NCI-H345 (cell line): Measurements from ENCODE around the gene BICRAL.
"Not testable (repeated sequence)": the region's sequence is repeated elsewhere in the genome, so short reads cannot be mapped to it uniquely, and the experiment has no call there.

Experiments
- DNase-seq: peaks from one replicate; lab custom pipeline; 2025; lab: John Stamatoyannopoulos, UW

BICRAL gene

DNA sequence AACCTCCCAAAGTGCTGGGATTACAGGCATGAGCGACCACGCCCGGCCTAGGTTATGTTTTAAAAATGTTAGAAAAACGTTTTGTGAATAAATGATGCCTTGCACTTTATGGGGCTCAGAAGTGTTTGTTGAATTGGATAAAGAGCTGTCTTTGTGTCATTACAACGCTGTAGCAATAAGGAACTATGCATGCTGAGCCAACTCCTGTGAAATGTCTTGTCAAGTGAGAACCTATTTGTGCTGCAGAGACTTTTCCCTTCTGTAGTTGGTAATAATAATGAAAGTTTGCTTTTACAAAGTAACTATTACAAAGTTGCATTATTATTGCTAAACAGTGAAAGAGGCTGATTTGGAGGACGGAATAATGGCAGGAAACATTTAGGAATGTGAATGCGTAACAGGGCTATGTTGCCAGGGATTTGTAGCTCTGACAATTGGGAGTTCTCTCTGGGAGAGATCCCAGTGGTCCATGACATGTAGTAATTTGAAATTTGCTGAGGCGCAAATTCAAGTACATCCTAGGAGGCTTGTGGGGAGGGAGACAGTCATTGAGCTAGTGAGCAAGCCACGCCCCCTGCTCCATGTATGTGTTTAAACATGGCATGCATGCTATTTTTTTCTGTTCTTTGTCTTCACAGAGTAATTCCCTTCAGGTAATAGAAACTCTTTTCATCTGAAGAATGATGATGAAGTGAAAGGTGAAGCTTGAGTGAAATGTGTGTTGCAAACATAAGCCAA lies 16.8 kb upstream of the BICRAL start:
- DNase-seq = no peak

DNA sequence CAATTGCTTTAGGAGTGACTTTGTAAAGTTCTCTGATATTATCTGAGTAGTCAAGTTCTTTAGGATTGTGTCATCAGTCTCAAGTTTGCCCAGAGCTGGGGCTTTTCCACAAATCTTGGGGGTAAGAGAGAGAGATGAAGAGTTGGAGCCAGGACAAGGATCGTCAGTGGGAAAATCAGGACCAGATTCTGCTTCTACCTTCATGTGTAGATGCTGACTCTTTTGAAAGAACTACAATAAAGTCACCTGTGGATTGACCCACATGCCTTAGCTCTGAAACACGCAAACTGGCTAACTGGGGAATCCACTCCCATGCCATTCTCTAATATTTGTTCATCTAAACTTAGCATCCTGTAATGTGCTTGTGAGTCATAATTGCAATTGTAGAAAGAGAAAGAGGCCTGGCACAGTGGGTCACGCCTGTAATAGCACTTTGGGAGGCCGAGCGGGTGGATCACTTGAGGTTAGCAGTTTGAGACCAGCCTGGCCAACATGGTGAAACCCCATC lies 15.6 kb upstream of the BICRAL start:
- DNase-seq = no peak

DNA sequence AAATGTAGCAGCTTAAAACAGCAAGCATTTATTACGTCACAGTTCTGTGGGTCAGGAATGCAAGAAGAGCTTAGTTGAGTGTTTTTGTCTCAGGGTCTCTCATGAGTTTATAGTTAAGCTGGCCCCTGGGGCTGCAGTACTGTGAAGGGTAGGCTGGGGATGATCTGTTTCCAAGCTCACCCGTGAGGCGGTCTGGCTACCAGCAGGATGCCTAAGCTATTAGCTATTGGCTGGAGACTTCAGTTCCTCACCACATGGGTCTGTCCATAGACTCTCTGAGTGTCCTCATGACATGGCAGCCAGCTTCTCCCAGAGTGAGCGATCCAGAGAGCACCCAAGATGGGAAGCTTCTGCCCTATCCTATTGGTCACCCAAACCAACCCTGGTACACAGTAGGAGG lies 12.8 kb upstream of the BICRAL start:
- DNase-seq = no peak

DNA sequence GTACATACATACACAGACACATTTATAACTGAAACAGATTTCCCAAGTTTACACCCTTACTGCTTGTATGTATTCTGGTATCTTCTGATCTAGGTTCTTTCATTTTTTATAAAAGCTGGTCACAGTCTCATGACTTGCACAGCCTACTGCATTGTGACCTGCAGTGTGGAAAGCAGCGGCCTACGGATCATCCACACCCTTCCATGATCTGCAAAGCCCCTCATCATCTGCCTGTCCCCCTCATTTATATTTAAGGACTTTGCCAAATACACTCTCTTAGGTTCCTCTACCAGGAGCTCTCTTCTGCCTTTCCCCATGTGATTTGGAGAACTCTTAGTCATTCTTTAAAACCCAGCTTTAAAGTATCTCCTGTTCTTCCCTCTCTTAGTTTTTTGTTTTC lies 12.0 kb upstream of the BICRAL start:
- no peak for DNase-seq

DNA sequence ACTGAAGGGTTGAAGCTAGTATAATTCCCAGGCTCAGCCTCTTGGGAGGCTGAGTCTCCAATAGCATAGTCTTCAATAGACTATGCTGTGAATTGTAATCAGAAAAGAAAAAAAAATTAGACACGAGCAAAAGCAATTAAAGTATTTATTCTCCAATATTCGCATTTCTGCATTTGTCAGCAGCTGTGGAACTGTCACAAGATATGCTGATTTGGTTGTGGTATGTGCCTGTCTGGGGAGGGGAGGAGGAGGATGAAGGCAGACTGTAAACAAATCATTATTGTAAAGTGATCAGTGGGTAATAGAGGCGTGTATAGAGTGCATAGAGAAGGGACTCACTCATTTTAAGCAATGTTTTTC lies 10.1 kb upstream of the BICRAL start:
- no peak for DNase-seq

DNA sequence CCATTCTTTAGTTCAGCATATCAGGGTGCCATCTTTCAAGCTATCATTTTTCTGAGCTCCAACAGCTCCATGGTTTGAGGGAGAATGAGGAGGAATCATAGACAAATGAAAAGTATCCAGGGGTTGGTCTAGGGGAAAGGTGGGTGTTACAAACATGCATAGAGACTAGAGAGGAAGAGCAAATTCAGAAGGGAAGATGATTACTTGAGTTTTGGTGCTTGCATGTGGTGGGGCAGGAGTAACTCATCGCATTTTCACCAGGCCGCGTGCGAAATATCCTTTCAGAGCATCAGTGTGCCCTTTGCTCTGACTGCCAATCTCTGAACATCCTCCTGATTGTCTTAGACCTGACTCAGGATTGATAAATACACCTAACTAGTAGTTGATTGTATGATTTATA lies 7.7 kb upstream of the BICRAL start:
- DNase-seq = no peak

DNA sequence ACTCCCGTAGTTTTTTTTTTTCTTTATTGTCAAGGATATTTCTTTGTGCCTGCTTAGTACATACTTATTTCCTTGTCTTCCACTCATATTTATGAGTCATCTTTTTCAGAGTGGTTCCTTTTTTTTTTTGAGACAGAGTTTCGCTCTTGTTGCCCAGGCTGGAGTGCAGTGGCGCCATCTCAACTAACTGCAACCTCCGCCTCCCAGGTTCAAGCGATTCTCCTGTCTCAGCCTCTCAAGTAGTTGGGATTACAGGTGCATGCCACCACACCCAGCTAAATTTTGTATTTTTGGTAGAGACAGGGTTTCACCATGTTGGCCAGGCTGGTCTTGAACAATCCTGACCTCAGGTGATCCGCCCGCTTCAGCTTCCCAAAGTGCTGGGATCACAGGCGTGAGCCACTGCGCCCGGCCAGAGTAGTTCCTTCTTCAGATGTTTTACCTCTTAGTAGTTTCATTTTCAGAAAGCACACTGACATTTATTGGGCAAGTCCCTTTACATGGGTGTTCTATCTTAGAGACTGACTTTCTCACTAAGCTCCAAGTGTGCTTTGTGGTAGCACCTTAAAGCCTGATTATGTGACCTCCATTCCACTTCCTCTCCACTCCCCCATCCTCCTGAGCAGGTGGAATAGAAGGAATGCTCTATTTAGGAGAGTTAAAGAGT lies 6.9 kb upstream of the BICRAL start:
- DNase-seq = not testable (repeated sequence)

DNA sequence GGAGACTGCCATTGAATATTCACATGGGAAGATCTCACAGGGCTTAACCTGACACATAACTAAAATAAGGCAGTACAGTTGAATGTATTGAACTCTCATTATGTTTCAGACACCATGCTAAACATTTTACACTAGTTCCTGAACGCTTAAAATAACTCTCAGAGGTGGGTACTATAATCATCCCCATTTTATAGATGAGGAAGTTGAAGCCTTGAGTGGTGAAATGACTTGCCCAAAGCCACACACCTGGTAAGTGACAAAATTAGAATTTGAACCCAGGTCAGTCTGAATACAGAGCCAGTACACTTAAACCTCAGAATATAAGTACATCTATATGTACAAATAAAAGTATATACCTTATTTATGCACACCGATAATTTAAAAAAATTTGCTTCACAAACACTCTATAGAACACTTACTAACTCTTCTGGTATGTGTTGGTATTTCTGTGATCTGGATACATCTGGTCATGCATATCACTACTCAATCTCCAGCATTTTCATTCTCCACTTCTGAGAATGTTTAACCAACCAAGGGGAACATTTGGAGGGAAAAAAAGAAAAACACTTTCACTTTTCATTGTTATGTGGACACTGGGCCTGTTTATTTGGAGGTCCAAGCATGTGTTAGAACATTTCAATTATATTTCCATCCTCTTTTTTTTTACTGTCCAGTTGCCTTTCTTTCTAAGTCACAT lies 4.6 kb upstream of the BICRAL start:
- DNase-seq = no peak

DNA sequence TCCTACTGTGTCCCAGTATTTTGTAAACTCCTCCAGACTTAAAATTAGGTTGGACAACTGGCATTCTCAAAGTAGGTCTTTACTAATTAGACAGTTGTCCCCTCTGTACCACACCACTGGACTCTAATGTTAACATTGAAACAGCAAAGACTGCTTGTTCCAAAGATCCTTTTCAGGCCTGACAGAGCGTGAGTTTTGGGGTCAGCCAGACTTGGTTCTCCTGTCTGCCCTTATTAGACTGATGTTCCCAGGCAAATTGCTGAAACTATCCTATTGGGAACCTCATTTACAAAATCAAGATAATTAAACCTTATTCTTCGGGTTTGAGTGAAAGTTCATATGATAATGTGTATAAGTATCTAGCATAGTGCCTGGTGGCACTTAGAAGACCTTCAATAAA lies 3.7 kb upstream of the BICRAL start:
- no peak for DNase-seq

DNA sequence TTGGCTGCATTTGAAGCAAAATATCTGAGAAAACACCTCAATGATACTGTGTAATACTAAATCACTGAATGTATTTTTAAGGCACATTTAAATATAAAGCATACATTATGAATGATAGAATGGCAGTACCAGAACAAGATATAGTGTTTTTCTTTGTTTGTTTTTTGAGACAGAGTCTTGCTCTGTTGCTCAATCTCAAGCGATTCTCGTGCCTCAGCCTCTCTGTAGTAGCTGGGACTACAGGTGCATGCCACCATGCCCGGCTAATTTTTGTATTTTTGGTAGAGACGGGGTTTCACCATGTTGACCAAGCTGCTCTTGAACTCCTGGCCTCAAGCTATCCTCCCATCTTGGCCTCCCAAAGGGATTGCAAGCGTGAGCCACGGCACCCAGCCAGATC lies 2.3 kb upstream of the BICRAL start:
- no peak for DNase-seq

DNA sequence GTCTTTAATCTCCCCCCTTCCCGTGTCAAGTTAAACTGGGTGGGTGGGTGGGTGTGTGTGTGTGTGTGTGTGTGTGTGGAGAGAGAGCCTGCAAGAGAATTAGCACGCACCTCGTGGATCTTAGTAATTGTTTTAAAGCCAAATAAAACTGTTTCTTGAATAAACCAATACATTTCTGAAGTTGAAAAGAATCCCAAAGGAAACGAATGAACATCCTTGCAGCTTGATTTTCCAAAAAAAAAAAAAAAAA lies 381 bp upstream of the BICRAL start:
- no peak for DNase-seq

DNA sequence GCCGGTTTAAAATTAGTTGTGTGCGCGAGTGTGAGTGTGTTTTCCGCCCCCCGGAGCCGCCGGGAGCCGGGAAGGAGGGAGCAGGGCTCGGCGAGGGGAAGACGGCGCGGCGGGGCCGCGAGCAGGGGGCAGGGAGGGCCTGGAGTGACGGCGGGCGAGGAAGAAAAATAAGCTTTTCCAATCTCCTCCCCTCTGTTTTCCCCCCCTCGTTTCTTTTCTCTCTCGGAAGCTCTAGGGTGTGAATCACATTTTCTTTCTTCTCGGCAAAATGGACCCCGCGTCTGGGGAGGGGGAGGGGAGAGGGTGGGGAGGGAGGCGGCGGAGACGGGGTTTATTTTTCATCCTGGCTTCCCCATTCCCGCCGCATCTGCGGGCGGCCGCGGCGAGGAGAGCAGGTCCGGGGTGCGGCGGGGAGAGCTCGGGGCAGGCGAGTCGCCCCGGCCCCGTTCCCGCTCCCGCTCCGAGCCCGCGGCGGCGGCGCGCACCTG lies 881 bp downstream of the BICRAL start:
- peak; percentile 81 for DNase-seq

DNA sequence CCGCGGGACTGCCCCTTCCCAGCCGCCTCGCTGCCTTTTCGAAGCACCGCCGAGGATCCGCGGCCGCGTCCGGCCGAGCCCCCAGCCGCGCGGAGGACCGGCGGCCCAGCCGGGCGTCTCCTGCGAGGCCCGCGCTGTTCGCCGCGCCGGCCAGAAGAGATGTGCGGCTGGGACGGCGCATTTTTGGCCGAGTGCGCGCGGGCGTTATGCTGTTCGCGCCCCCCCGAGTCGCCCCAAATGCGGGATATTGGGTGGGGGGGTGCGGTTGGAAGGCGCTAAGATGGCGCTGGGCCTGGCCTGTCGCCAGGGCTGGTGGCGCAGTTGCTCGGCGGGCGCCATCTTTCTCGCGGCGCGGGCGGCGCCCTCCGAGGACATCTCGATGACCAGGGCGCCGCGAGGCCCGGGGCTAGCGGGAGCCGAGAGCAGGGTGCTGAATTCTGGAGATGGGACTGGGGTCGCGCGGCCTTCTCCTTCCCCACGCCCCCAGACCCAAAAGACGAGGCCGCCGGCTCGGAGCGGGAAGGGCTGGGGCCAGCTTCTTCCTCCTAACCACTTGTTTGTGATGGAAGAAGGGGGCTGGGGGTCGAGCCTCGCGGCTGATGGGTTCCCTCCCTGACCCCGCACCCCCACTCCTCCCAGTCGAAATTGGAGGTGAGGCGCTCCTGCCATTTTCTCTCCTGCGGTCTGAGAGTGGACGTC lies 1.5 kb downstream of the BICRAL start:
- DNase-seq = peak; percentile 79

DNA sequence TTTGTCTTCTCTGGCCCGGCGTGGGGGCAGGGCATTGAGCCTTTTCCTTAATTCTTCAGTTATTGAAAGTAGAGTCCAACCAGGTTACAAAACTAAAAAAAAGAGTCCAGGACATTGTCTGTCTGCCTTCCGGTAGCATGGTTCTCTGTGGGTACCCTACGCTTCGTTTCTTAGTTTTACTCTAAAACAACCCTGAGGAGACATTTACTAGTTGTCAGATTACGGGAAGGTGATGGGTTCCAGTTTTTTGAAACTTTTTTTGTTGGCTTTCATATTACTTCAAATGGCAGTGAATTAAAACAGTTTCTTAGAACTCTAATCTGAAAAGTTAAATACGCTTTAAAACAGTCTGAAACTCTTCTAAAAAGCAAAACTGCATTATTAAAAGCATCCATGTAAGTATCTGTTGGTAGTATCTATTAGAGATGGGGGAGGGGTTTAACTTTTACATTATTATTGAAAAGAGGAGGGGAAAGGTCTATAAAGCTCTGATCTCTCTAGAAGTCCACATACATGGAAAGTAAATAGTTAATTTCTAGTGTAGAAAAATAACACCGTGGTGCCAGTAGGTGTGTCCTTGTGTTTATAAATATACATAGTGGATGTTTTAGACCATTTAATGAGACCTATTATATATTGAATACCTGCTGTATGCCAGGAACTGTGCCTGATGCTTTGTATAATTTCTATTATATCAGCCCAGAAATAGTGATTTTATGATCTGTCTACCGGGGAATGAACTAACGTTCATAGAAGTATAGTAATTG lies 2.2 kb downstream of the BICRAL start:
- peak; percentile 11 for DNase-seq

DNA sequence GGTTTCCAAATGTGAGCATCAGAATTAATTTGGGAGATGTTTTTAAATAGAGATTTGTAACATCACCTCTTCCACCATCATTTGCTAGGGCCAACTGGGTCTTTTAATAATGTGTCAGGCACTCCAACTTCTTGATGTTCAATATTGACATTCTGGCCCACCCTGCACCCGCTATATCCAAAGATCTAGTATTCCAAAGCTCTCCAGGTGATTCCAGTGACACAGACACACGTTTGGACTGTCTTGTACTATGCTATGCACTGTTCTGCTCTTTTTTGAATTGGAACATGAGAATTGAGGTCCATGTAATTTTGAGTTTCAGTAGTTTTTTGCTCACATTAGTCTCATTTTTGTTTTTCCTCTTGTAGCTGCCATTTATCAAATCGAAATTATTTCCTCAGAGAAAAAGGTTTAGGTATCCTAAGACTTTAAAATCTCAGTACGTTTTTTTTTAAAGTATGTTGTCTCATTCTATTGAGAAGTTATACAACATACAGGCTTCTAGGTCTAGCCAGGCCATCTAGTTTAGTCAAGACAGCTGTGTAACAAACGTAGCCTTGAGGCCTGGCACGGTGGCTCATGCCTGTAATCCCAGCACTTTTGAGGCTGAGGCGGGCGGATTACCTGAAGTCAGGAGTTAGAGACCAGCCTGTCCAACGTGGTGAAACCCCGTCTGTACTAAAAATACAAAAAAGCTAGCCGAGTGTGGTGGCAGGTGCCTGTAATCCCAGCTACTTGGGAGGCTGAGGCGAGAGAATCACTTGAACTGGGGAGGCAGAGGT lies 3.1 kb downstream of the BICRAL start:
- no peak for DNase-seq

DNA sequence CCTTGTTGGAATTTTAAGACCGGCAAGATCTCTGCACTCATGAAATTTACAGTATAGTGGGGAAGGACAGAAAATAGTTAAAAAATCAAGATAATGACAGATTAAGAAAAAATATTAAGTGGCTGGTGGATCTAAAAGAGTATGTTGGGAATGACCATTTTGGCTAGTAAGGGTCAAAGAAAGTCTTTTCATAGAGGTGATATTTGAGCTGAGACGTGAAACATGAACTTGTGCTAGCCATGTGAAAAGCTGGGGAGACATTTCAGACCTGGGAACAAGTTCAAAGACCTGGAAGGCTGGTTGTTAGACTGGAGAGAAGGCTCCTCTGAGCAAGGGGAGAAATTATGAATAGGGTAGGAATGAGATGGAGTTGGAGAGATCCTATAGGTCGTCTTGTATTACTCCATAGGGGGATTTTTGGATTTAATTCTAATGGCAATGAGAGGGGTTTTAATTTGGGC lies 4.7 kb downstream of the BICRAL start:
- no peak for DNase-seq

DNA sequence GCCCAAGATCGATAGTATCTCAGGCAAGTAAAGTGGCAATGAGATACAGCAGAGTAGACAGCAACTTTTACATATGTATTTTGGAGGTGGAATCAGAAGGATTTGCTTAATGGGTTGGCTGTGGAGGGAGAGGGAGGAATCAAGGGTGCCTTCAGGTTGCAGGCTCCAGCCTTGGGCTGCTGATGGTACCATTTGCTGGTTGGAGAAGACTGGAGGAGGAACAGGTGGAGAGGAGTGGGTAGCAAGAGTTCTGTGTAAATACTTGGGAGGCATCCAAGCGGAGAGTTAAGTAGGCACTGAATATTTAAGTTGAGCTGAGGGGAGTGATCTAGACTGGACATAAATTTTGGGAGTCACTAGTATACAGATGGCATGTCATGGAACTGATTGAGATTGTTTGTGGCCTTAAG lies 5.2 kb downstream of the BICRAL start:
- DNase-seq = peak; percentile 14

DNA sequence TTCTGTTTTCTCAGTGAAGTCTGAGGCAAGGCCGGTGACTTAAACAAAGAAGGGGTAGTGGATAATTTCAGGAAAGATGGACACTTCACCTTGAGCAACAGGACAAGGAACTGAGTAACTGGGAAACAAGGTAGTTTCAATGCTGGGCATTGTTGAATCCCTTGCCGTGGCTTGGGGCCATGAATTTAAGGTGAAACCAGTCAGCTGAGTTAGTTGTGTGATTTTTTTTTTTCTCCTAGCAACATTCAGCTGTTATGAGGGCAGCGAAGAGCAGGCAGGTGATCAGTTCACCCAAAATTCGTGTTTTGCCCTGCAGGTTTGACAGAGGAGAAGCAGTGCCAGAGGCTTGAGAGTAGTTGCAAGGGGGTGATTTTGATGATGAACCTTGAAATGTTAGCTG lies 6.8 kb downstream of the BICRAL start:
- no peak for DNase-seq

DNA sequence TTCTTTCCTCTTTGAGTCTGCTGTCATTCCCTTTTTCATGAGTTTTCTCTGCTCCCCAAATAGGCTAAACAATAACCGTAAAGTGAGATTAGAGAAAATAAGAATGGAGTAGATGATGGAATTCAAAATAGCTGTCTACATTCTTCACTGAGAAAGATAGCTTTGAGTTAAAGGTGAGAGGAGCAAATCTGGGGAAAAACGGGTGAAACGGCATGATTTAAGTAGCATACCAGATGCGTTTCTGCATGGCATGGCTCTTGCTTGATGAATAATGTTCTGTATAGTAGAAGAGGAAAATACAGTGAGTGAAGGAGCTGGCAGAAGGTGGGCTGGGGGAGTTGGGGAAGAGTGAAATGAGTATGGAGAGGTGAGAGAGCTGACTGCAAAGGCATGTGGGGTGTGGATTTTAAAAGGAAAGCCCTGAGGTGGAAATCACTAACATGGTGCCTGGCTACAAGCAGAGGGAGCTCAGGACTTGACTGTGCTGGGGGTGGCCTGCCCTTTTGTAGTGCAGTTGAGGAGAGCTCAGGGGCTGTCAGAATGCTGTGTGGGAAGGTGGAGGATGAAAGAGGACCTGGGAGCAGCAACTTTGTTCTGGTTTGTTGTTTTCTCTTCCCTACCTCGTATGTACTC lies 8.8 kb downstream of the BICRAL start:
- DNase-seq = peak; percentile 11

DNA sequence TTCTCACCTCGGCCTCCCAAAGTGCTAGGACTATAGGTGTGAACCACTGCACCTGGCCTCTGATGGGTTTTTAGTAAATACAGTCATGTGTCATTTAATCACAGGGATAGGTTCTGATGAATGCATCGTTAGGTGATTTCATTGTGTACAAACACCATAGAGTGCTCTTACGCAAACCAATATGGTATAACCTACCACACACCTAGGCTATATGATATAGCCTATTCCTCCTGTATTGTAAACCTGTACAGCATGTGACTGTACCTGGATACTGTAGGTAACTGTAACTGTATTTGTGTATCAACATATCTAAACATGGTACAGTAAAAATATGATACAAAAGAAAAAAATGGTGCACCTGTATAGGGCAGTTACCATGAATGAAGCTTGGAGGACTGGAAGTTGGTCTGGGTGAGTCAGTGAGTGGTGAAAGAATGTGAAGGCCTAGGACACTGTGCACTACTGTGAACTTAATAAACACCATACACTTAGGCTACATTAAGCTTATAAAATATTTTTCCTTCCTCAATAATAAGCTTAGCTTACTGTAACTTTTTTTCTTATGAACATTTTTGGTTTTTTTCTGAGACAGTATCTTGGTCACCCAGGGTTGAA lies 10.0 kb downstream of the BICRAL start:
- DNase-seq = peak; percentile 86
